ENCODE results near the gene KIAA1191. TPM values are rescaled to one million over a fixed set of nuclear protein-coding genes. Genes with fewer than 3 reads are reported as not detected.
"Not testable (repeated sequence)": the region's sequence is repeated elsewhere in the genome, so short reads cannot be mapped to it uniquely, and the experiment has no call there.

Gene KIAA1191, protein sequence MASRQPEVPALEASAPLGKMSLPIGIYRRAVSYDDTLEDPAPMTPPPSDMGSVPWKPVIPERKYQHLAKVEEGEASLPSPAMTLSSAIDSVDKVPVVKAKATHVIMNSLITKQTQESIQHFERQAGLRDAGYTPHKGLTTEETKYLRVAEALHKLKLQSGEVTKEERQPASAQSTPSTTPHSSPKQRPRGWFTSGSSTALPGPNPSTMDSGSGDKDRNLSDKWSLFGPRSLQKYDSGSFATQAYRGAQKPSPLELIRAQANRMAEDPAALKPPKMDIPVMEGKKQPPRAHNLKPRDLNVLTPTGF
- total RNA-seq (10 to 100 TPM; 83.6 to 92.7 TPM), polyA plus RNA-seq (ENCODE audit: insufficient read length in 2 of 2) (100 to 1,000 TPM; 171 to 181 TPM)
- long read RNA-seq, donor 1, transcript KIAA1191-212 (7 exons, 2,631 nt), result minor isoform, 6 of 80 reads
- long read RNA-seq, donor 1, transcript KIAA1191-201 (9 exons, 2,991 nt), result minor isoform, 21 of 80 reads
- long read RNA-seq, donor 1, transcript KIAA1191-210 (8 exons, 1,243 nt), result major isoform, 22 of 80 reads
- long read RNA-seq, donor 1, transcript KIAA1191-202 (8 exons, 2,700 nt), result minor isoform, 6 of 80 reads
- long read RNA-seq, donor 1, partial matches to known transcripts, result 19 of 80 reads
- long read RNA-seq, donor 1, other reads (novel, unspliced or antisense), result 0 of 80 reads
- long read RNA-seq, donor 2, partial matches to known transcripts, result 0 of 7 reads
- long read RNA-seq, donor 2, other reads (novel, unspliced or antisense), result 0 of 7 reads
- long read RNA-seq, donor 3, transcript KIAA1191-213 (6 exons, 2,452 nt), result minor isoform, 5 of 53 reads
- long read RNA-seq, donor 3, transcript KIAA1191-210 (8 exons, 1,243 nt), result minor isoform, 7 of 53 reads
- long read RNA-seq, donor 3, transcript KIAA1191-201 (9 exons, 2,991 nt), result major isoform, 8 of 53 reads
- long read RNA-seq, donor 3, partial matches to known transcripts, result 31 of 53 reads
- long read RNA-seq, donor 3, other reads (novel, unspliced or antisense), result 0 of 53 reads
- long read RNA-seq, donor 4, transcript KIAA1191-201 (9 exons, 2,991 nt), result major isoform, 14 of 53 reads
- long read RNA-seq, donor 4, partial matches to known transcripts, result 33 of 53 reads
- long read RNA-seq, donor 4, other reads (novel, unspliced or antisense), result 0 of 53 reads

DNA sequence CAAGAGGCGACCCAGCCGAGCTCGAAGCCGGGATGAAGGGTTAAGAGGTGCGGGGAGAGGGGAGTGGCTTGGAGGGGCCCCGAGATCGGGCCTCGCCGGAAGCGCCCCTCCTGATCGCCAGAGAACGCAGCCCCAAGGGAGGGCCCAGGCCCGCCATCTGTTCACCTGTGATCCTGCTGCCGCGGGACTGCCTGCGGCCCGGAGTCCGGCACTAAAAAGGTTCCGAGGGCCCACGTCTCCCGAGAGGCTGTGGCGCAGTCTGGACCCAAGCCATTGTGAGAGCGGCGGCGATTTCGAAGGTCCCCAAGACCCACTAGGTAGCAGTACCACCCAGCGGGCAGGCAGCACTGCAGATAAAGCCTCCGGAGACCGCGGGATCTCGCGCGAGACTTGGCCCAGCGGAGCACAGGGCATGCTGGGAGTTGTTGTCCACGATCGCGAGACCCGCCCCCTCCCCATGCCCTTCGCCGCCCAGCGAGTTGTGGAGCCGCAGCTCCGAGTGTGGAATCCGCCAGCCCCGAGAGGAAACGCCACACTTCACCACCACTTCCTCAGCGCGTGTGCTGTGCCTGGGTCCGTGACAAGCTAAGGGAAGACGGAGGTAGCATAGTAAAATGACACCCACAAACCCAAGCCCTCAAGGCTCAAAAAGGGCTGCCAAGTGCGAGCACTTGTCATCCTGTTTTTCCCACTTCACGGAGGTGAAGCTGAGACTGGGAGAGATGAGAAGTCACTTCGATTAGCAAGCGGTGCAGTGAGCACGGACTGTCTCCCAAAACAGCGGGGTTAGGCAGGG is at the start of gene KIAA1191:
TSS of gene KIAA1191 (minus strand) at position 328 of the 796 bp plus-strand sequence. CDS start 2,256 bp downstream, outside the sequence.
- Histone ChIP-seq H3K27ac (ENCODE audit: low read depth, low read length) (peak within 1 kb of the TSS; percentile 82), H3K9me3 (ENCODE audit: control insufficient read depth, insufficient read depth, low read length) (no peaks in the 10 kb centered on the region), H3K36me3 (ENCODE audit: control insufficient read depth, insufficient read depth, low read length) (peaks cover 14% of the 10 kb centered on the region), H3K4me3 (ENCODE audit: low read depth, low read length) (peak within 1 kb of the TSS; percentile 87), H3K27me3 (ENCODE audit: control insufficient read depth, insufficient read depth, low read length) (no peaks in the 10 kb centered on the region), H3K4me1 (ENCODE audit: control insufficient read depth, insufficient read depth, low read length) (peaks cover 20% of the 10 kb centered on the region)
- DNase-seq (ENCODE audit: low read depth in 4 of 6, low spot score in 6 of 6), result peak; percentile 80 to 98 (median 85)
- 1% methylated on average over 42 of the region's 56 CpGs for WGBS (ENCODE audit: insufficient coverage)

DNA sequence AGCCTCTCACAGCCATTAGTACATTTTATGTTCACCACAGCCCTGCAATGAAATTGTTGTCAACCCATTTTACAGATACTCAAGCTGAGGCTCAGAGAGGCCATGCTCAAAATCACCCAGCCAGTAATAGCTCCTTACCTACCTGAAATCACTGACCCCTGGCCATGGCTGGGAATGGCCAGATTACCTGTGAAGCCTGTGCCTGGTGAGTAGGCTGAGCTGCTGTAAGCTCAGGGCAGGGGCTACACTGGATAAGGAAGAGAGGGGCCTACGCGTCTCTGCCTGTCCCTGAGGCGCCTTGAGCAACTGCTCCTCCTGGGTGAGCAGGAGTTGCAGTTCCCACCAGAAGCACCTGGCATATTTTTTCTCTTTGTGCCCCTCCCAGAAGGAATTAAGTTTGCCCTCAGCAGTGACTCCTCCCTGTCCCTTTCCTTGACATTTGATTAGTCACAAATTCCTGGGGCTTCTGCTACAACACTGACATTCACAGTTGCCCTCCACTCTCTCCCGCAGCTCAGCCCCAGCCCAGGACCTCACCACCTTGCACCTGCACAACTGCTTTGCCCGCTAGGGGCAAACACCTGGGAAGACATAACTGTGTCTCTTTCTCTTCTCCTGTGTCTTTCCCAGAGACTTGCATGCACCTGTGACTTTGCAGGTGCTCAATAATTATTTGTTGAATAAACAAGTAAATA is 49.1 kb upstream of the KIAA1191 start:
- 86% methylated on average over 1 of the region's 5 CpGs for WGBS (ENCODE audit: insufficient coverage)
- Histone ChIP-seq H3K9me3 (ENCODE audit: control insufficient read depth, insufficient read depth, low read length) (no peaks in the 10 kb centered on the region), H3K4me3 (ENCODE audit: low read depth, low read length) (no peak overlapping the region), H3K27ac (ENCODE audit: low read depth, low read length) (no peak overlapping the region), H3K4me1 (ENCODE audit: control insufficient read depth, insufficient read depth, low read length) (peaks cover 21% of the 10 kb centered on the region), H3K36me3 (ENCODE audit: control insufficient read depth, insufficient read depth, low read length) (peaks cover 64% of the 10 kb centered on the region), H3K27me3 (ENCODE audit: control insufficient read depth, insufficient read depth, low read length) (no peaks in the 10 kb centered on the region)
- no peak for DNase-seq (ENCODE audit: low read depth in 4 of 6, low spot score in 6 of 6)

DNA sequence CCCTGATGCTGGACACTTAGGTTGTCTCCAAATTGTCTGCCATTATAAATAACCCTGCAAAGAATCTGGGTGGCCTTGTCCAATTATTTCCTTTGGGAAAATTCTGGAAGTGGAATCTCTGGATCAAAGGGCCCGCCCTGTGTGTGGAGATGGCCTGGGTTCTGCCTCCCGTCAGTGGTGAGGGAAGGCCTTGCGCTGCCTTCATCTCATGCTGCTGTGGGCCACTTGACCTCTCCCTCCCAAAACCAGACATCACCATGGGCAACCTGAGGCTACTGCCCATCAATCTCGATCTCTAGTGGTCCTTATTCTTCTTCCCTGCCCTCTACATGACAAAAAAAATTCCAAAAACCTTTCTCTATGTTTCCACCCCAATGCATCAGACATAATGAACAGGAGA is 48.2 kb upstream of the KIAA1191 start:
- H3K36me3 ChIP-seq (ENCODE audit: control insufficient read depth, insufficient read depth, low read length), result peaks cover 69% of the 10 kb centered on the region
- H3K4me1 ChIP-seq (ENCODE audit: control insufficient read depth, insufficient read depth, low read length), result peaks cover 14% of the 10 kb centered on the region
- no peaks in the 10 kb centered on the region for H3K27me3 ChIP-seq (ENCODE audit: control insufficient read depth, insufficient read depth, low read length)
- no peak for DNase-seq (ENCODE audit: low read depth in 4 of 6, low spot score in 6 of 6)
- no peak overlapping the region for H3K4me3 ChIP-seq (ENCODE audit: low read depth, low read length)
- WGBS (ENCODE audit: insufficient coverage), result 68% methylated on average over 3 of the region's 4 CpGs
- H3K9me3 ChIP-seq (ENCODE audit: control insufficient read depth, insufficient read depth, low read length), result no peaks in the 10 kb centered on the region
- H3K27ac ChIP-seq (ENCODE audit: low read depth, low read length), result no peak overlapping the region

DNA sequence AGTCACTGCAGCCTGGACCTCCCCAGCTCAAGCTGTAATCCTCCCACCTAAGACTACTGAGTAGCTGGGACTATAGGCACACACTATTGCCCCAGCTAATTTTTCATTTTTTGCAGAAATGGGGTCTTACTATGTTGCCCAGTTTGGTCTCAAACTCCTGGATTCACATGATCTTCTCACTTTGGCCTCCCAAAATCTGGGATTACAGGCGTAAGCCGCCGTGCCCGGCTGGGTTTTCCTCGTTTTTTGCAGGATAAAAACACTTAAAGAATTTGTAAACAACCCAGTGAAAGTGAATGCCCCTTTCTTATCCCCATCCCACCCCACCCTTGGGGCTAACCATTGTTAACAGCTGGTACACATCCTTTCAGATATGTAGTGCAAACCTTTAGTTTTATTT is 47.0 kb upstream of the KIAA1191 start:
- Histone ChIP-seq H3K9me3 (ENCODE audit: control insufficient read depth, insufficient read depth, low read length) (no peaks in the 10 kb centered on the region), H3K4me1 (ENCODE audit: control insufficient read depth, insufficient read depth, low read length) (peaks cover 6% of the 10 kb centered on the region), H3K27me3 (ENCODE audit: control insufficient read depth, insufficient read depth, low read length) (no peaks in the 10 kb centered on the region), H3K4me3 (ENCODE audit: low read depth, low read length) (no peak overlapping the region), H3K36me3 (ENCODE audit: control insufficient read depth, insufficient read depth, low read length) (peaks cover 75% of the 10 kb centered on the region), H3K27ac (ENCODE audit: low read depth, low read length) (no peak overlapping the region)
- no CpG with 5 or more reads among the region's 5 CpGs for WGBS (ENCODE audit: insufficient coverage)
- DNase-seq (ENCODE audit: low read depth in 4 of 6, low spot score in 6 of 6), result no peak

DNA sequence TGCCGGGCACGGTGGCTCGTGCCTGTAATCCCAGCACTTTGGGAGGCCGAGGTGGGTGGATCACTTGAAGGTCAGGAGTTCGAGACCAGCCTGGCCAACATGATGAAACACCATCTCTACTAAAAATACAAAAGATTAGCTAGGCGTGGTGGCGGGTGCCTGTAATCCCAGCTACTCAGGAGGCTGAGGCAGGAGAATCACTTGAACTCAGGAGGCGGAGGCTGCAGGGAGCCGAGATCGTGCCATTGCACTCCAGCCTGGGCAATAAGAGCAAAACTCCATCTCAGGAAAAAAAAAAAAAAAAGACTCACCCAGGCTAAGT is 46.6 kb upstream of the KIAA1191 start:
- not testable (repeated sequence) for DNase-seq (ENCODE audit: low read depth in 4 of 6, low spot score in 6 of 6); H3K4me3 ChIP-seq (ENCODE audit: low read depth, low read length); H3K9me3 ChIP-seq (ENCODE audit: control insufficient read depth, insufficient read depth, low read length); H3K27ac ChIP-seq (ENCODE audit: low read depth, low read length); H3K4me1 ChIP-seq (ENCODE audit: control insufficient read depth, insufficient read depth, low read length); H3K27me3 ChIP-seq (ENCODE audit: control insufficient read depth, insufficient read depth, low read length)
- 97% methylated on average over 5 of the region's 10 CpGs for WGBS (ENCODE audit: insufficient coverage)
- H3K36me3 ChIP-seq (ENCODE audit: control insufficient read depth, insufficient read depth, low read length), result peaks cover 72% of the 10 kb centered on the region

DNA sequence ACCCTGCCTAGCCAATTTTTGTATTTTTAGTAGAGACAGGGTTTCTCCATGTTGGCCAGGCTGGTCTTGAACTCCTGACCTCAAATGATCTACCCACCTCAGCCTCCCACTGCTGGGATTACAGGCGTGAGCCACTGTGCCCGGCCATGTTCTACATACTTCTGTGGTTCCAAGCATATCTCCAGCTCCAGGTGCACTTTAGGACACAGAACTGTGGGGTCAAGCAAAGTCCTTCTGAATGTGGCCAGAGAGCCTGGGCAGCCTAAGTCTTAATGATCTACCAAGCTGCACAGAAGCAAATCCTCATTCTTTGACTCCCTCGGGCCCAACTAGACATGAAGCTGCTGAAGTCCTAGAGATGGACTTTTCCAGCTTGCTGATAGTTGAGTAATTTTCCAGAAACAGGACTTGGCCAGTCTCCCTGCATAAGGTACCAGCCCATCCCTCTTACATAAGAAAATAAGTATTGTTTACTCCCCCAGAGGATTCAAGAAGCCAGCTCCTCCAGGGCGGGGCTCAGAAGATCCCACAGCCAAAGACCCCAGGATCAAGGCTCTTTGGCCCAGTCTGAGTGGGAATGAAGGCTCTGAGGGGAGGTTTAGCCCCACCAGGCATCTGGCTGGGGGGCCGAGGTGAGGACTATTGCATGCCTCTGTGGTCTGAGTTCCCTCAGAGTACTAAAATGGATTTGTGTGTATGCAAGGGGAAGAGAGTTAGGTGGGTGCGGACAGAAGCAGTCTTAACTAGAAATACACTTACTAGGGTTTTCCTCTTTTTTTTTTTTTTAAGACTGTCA is 46.1 kb upstream of the KIAA1191 start:
- 97% methylated on average over 4 of the region's 6 CpGs for WGBS (ENCODE audit: insufficient coverage)
- no peaks in the 10 kb centered on the region for H3K9me3 ChIP-seq (ENCODE audit: control insufficient read depth, insufficient read depth, low read length)
- no peak overlapping the region for H3K27ac ChIP-seq (ENCODE audit: low read depth, low read length)
- H3K36me3 ChIP-seq (ENCODE audit: control insufficient read depth, insufficient read depth, low read length), result peaks cover 72% of the 10 kb centered on the region
- H3K27me3 ChIP-seq (ENCODE audit: control insufficient read depth, insufficient read depth, low read length), result no peaks in the 10 kb centered on the region
- H3K4me3 ChIP-seq (ENCODE audit: low read depth, low read length), result no peak overlapping the region
- H3K4me1 ChIP-seq (ENCODE audit: control insufficient read depth, insufficient read depth, low read length), result no peaks in the 10 kb centered on the region
- DNase-seq (ENCODE audit: low read depth in 4 of 6, low spot score in 6 of 6), result no peak

DNA sequence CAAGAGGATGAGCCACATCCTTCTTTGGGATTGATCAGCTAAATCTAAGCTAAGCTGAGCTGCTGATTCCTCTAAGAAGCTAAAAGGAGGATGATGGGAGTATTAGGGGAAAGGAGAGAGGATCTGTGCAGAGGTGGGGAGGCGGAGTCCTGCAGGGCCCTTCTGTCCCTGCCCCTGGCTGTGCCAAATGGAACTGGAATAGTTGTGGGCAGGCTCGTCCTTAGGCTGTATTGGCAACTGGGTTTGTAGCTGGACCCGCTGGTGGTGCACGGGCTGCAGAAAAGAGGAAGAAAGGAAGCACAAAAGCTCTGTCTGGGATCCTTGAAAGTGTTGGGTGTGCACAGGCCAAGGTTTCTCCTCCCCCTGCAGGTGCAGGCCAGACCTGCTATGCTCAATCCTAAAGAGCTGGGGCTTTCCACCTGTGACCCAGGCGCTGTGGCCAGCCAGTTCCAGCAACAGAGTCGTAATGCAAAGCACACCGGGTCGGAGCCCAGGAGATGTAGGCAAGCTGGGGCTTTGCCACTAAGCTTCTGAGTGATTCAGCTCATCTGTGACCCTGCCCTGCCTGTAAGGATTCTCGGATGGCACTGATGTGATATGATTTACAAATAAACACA is 45.0 kb upstream of the KIAA1191 start:
- no peaks in the 10 kb centered on the region for H3K27me3 ChIP-seq (ENCODE audit: control insufficient read depth, insufficient read depth, low read length)
- H3K4me1 ChIP-seq (ENCODE audit: control insufficient read depth, insufficient read depth, low read length), result no peaks in the 10 kb centered on the region
- no peaks in the 10 kb centered on the region for H3K9me3 ChIP-seq (ENCODE audit: control insufficient read depth, insufficient read depth, low read length)
- peaks cover 76% of the 10 kb centered on the region for H3K36me3 ChIP-seq (ENCODE audit: control insufficient read depth, insufficient read depth, low read length)
- H3K4me3 ChIP-seq (ENCODE audit: low read depth, low read length), result no peak overlapping the region
- WGBS (ENCODE audit: insufficient coverage), result 91% methylated on average over 8 of the region's 9 CpGs
- H3K27ac ChIP-seq (ENCODE audit: low read depth, low read length), result no peak overlapping the region
- no peak for DNase-seq (ENCODE audit: low read depth in 4 of 6, low spot score in 6 of 6)
